Fibroblast of gingiva (primary cell): ENCODE measurements around the gene TANGO2.

ENCODE experiments used
- DNase-seq: peaks from one replicate; pipeline ENCODE4 v3.0.0-alpha.2; 2011; ENCODE audit warnings: low read depth

TANGO2 gene

GRCh38 chr22:20044495-20045151 lies 23.7 kb downstream of the TANGO2 start:
- DNase-seq, result no peak

GRCh38 chr22:20046730-20047129 lies 25.8 kb downstream of the TANGO2 start:
- no peak for DNase-seq

- no peak for DNase-seq
Observed at GRCh38 chr22:20051927-20052308, 31.0 kb downstream of the TANGO2 start.

- no peak for DNase-seq
Observed at GRCh38 chr22:20052309-20053259, 31.7 kb downstream of the TANGO2 start.

GRCh38 chr22:20053407-20054033 lies 32.6 kb downstream of the TANGO2 start:
- no peak for DNase-seq

- no peak for DNase-seq
Observed at GRCh38 chr22:20054034-20054427, 33.1 kb downstream of the TANGO2 start.

GRCh38 chr22:20054485-20054884 lies 33.6 kb downstream of the TANGO2 start:
- no peak for DNase-seq

GRCh38 chr22:20055144-20055543 lies 34.2 kb downstream of the TANGO2 start:
- no peak for DNase-seq

- no peak for DNase-seq
Observed at GRCh38 chr22:20055654-20056053, 34.7 kb downstream of the TANGO2 start.

- no peak for DNase-seq
Observed at GRCh38 chr22:20056161-20056560, 35.3 kb downstream of the TANGO2 start.

- no peak for DNase-seq
Observed at GRCh38 chr22:20056696-20057386, 35.9 kb downstream of the TANGO2 start.

- DNase-seq, result no peak
Observed at GRCh38 chr22:20057596-20058268, 36.8 kb downstream of the TANGO2 start.

GRCh38 chr22:20058989-20059770 lies 38.3 kb downstream of the TANGO2 start:
- DNase-seq, result no peak

GRCh38 chr22:20060700-20061480 lies 40.0 kb downstream of the TANGO2 start:
- no peak for DNase-seq

- DNase-seq, result no peak
Observed at GRCh38 chr22:20061481-20061861, 40.6 kb downstream of the TANGO2 start.

- DNase-seq, result no peak
Observed at GRCh38 chr22:20062043-20062765, 41.3 kb downstream of the TANGO2 start.

- no peak for DNase-seq
Observed at GRCh38 chr22:20062766-20063083, 41.8 kb downstream of the TANGO2 start.

GRCh38 chr22:20063271-20064139 lies 42.6 kb downstream of the TANGO2 start:
- DNase-seq, result no peak

- DNase-seq, result no peak
Observed at GRCh38 chr22:20064140-20064480, 43.2 kb downstream of the TANGO2 start.
